H9 (cell line): ENCODE results near the gene CASP4. TPM values are rescaled to one million over a fixed set of nuclear protein-coding genes. Genes with fewer than 3 reads are reported as not detected.

Experiments
- DNase-seq: peaks from one replicate; pipeline ENCODE4 v3.0.0-alpha.2; 2017
- H2AFZ ChIP-seq: one replicate; pipeline ENCODE4 v1.6.1; 2013; ENCODE audit warnings: mild to moderate bottlenecking, low read length, control low read depth, moderate library complexity
- H2AK5ac ChIP-seq: 2 replicates; pipeline ENCODE4 v1.6.1; 2013; ENCODE audit warnings: low read length, control low read depth, mixed read lengths; ENCODE audit not compliant: insufficient read length
- H2BK120ac ChIP-seq: one replicate; pipeline ENCODE4 v1.6.1; 2013; ENCODE audit warnings: low read depth, mild to moderate bottlenecking, low read length, control low read depth, inconsistent platforms; ENCODE audit not compliant: poor library complexity, severe bottlenecking
- H2BK12ac ChIP-seq: 2 replicates; pipeline ENCODE4 v1.6.1; 2013; ENCODE audit warnings: low read length, control low read depth, mixed read lengths, low read depth; ENCODE audit not compliant: insufficient read length
- H2BK15ac ChIP-seq: 2 replicates; pipeline ENCODE4 v1.6.1; 2013; ENCODE audit warnings: low read depth, low read length, control low read depth
- H2BK20ac ChIP-seq: one replicate; pipeline ENCODE4 v1.6.1; 2013; ENCODE audit warnings: low read depth, mild to moderate bottlenecking, low read length, control low read depth, inconsistent platforms; ENCODE audit not compliant: poor library complexity, severe bottlenecking
- H2BK5ac ChIP-seq: 2 replicates; pipeline ENCODE4 v1.6.1; 2013; ENCODE audit warnings: low read length, control low read depth, mixed read lengths; ENCODE audit not compliant: insufficient read length
- H3K14ac ChIP-seq: 2 replicates; pipeline ENCODE4 v1.6.1; 2013; ENCODE audit warnings: low read length, control low read depth; ENCODE audit not compliant: insufficient read depth
- H3K18ac ChIP-seq: 2 replicates; pipeline ENCODE4 v1.6.1; 2013; ENCODE audit warnings: low read depth, mild to moderate bottlenecking, mixed read lengths, low read length, control low read depth; ENCODE audit not compliant: insufficient read length
- H3K23ac ChIP-seq: 2 replicates; pipeline ENCODE4 v1.6.1; 2013; ENCODE audit warnings: low read length, control low read depth, mixed read lengths, low read depth; ENCODE audit not compliant: insufficient read length
- H3K23me2 ChIP-seq: 2 replicates; pipeline ENCODE4 v1.6.1; 2013; ENCODE audit warnings: low read depth, mild to moderate bottlenecking, mixed read lengths, low read length, control low read depth; ENCODE audit not compliant: insufficient read length, poor library complexity, severe bottlenecking
- H3K27ac ChIP-seq: 2 replicates; pipeline ENCODE4 v1.5.1; 2013; ENCODE audit warnings: low read length, control low read depth, mixed read lengths, low read depth; ENCODE audit not compliant: insufficient read length
- H3K27me3 ChIP-seq: 2 replicates; pipeline ENCODE4 v1.6.1; 2013; ENCODE audit warnings: low read length, control low read depth, inconsistent platforms; ENCODE audit not compliant: insufficient read depth
- H3K4ac ChIP-seq: 2 replicates; pipeline ENCODE4 v1.6.1; 2013; ENCODE audit warnings: low read depth, mild to moderate bottlenecking, control low read depth, inconsistent platforms, low read length, moderate library complexity
- H3K4me1 ChIP-seq: 2 replicates; pipeline ENCODE4 v1.6.1; 2013; ENCODE audit warnings: low read length, control low read depth, inconsistent platforms; ENCODE audit not compliant: insufficient read depth
- H3K4me2 ChIP-seq: 2 replicates; pipeline ENCODE4 v1.6.1; 2013; ENCODE audit warnings: low read length, control low read depth, mixed read lengths; ENCODE audit not compliant: insufficient read length, insufficient read depth
- H3K56ac ChIP-seq: 2 replicates; pipeline ENCODE4 v1.6.1; 2013; ENCODE audit warnings: low read depth, mild to moderate bottlenecking, mixed read lengths, low read length, control low read depth; ENCODE audit not compliant: insufficient read length
- H3K79me1 ChIP-seq: 2 replicates; pipeline ENCODE4 v1.6.1; 2013; ENCODE audit warnings: low read depth, mild to moderate bottlenecking, moderate library complexity, low read length, control low read depth, inconsistent platforms; ENCODE audit not compliant: insufficient read depth, poor library complexity, severe bottlenecking
- H3K79me2 ChIP-seq: 2 replicates; pipeline ENCODE4 v1.6.1; 2013; ENCODE audit warnings: low read length, control low read depth, inconsistent platforms; ENCODE audit not compliant: insufficient read depth
- H3K9ac ChIP-seq: 2 replicates; pipeline ENCODE4 v1.6.1; 2013; ENCODE audit warnings: low read length, control low read depth, mixed read lengths; ENCODE audit not compliant: insufficient read length; ENCODE audit errors: extremely low read depth
- H3K9me3 ChIP-seq: one replicate; pipeline ENCODE4 v1.6.1; 2013; ENCODE audit warnings: low read depth, low read length, inconsistent platforms; ENCODE audit not compliant: control insufficient read depth
- H3T11ph ChIP-seq: one replicate; pipeline ENCODE4 v1.6.1; 2013; ENCODE audit warnings: mild to moderate bottlenecking, low read length, control low read depth, inconsistent platforms
- H4K20me1 ChIP-seq: one replicate; pipeline ENCODE4 v1.6.1; 2013; ENCODE audit not compliant: control insufficient read depth, insufficient read length, insufficient read depth
- H4K5ac ChIP-seq: 2 replicates; pipeline ENCODE4 v1.6.1; 2013; ENCODE audit warnings: low read depth, mild to moderate bottlenecking, mixed read lengths, low read length, control low read depth; ENCODE audit not compliant: insufficient read length
- H4K8ac ChIP-seq: replicated peaks from 2 replicates; pipeline ENCODE4 v1.6.1; 2013; ENCODE audit warnings: low read length, control low read depth, mixed read lengths, low read depth; ENCODE audit not compliant: insufficient read length
- H4K91ac ChIP-seq: 2 replicates; pipeline ENCODE4 v1.6.1; 2013; ENCODE audit warnings: low read depth, mild to moderate bottlenecking, moderate library complexity, mixed read lengths, low read length, control low read depth; ENCODE audit not compliant: insufficient read length
- H3K27ac Mint-ChIP-seq, 3 experiments: 2 replicates in 2 of 3; 3 replicates in 1 of 3; pipeline ENCODE4 v1.8.0; 2020 to 2021; ENCODE audit warnings: mixed read lengths in 3 of 3, mild to moderate bottlenecking in 1 of 3, moderate library complexity in 1 of 3
- H3K27me3 Mint-ChIP-seq: 2 replicates; pipeline ENCODE4 v1.8.0; 2021; ENCODE audit warnings: low read depth, mild to moderate bottlenecking, moderate library complexity, mixed read lengths
- H3K36me3 Mint-ChIP-seq, 3 experiments: 2 replicates in 2 of 3; 3 replicates in 1 of 3; pipeline ENCODE4 v1.8.0; 2020 to 2021; ENCODE audit warnings: low read depth in 3 of 3, mixed read lengths in 3 of 3; ENCODE audit not compliant: insufficient read depth in 1 of 3
- H3K4me1 Mint-ChIP-seq, 2 experiments: 2 replicates each; pipeline ENCODE4 v1.8.0; 2020; ENCODE audit warnings: mixed read lengths in 2 of 2
- H3K4me3 Mint-ChIP-seq, 2 experiments: 2 replicates in 1 of 2; 3 replicates in 1 of 2; pipeline ENCODE4 v1.8.0; 2020 to 2021; ENCODE audit warnings: mild to moderate bottlenecking in 2 of 2, mixed read lengths in 2 of 2, moderate library complexity in 1 of 2
- H3K9me3 Mint-ChIP-seq, 2 experiments: 2 replicates in 1 of 2; 3 replicates in 1 of 2; pipeline ENCODE4 v1.8.0; 2020; ENCODE audit warnings: mild to moderate bottlenecking in 2 of 2, mixed read lengths in 2 of 2, moderate library complexity in 1 of 2
- CTCF ChIP-seq: fragments of 200-600 bp; sonication (generic); conservative IDR thresholded peaks from 3 replicates; pipeline ENCODE4 v1.8.0; 2021; ENCODE audit warnings: antibody characterized with exemption, mild to moderate bottlenecking
- WGBS: extraction: QIAGEN DNeasy Blood & Tissue Kit; methylation state at CpG from one replicate; pipeline ENCODE4 v1.1.7; 2013; ENCODE audit warnings: missing lambda C conversion rate, low lambda C conversion rate, mixed read lengths; ENCODE audit not compliant: insufficient read length; ENCODE audit errors: extremely low coverage; 5-methylcytosine and 5-hydroxymethylcytosine counted together
- total RNA-seq: library from RNA; stranded (reverse); gene quantifications from 2 replicates; pipeline ENCODE4 v1.2.1, GENCODE V29; 2021

The CASP4 gene
- total RNA-seq, 1 experiment from 2014 or later: not detected

DNA sequence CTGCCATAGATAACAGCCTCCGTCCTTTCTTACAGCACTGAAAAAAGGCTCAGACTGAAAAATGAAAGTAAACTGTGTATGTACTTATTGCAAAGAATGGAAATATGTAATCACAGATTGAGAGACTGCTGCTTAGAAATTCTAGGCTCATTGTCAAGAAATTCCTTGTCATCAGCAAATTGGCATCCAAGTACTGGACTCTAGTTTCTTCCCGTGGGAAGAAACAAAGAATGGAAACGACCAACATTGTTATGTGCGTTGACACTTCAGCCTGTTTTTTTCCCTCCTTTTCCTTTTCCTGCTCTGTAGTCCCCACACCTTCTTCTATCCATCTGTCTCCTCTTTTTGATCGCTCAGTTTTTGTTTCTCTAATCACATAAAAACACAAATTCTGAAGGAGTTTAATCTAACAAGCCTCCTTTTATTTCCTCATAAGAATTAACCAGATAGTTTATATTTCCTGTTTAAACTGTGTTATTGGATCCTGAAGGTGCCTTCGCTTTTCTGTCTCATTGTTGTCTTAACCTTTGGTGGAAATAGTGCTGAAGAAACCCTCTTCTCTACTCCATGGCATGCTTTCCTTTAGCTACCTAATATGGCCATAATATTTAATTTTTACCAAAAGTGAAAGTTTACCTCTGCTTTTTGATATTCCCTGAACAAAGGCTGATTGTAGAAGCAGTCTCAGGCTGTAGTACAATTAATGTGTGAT is 50.1 kb downstream of the CASP4 start:
- H4K8ac ChIP-seq: no peak overlapping the region
- no peak for TF ChIP-seq CTCF
- H3K9ac ChIP-seq: no peak overlapping the region
- H3K4me1 ChIP-seq: no peaks in the 10 kb centered on the region
- no peak overlapping the region for H3K14ac ChIP-seq
- no peak overlapping the region for H2BK15ac ChIP-seq
- H3K23ac ChIP-seq: no peak overlapping the region
- no peak overlapping the region for H3K18ac ChIP-seq
- no peak overlapping the region; a peak in 1 of 7 replicates for H3K27ac Mint-ChIP-seq
- H3K4ac ChIP-seq: no peak overlapping the region
- no peaks in the 10 kb centered on the region for H3K27me3 ChIP-seq
- no peaks in the 10 kb centered on the region for H3K23me2 ChIP-seq
- H2AFZ ChIP-seq: no peak overlapping the region
- H2AK5ac ChIP-seq: no peak overlapping the region
- DNase-seq: no peak
- no peak overlapping the region for H2BK120ac ChIP-seq
- H2BK12ac ChIP-seq: no peak overlapping the region
- no peak overlapping the region for H4K5ac ChIP-seq
- H3T11ph ChIP-seq: no peak overlapping the region
- no peak overlapping the region for H2BK20ac ChIP-seq
- no peaks in the 10 kb centered on the region; a peak in 1 of 7 replicates for H3K36me3 Mint-ChIP-seq
- no peak overlapping the region for H3K56ac ChIP-seq
- no peak overlapping the region for H3K4me2 ChIP-seq
- H3K27ac ChIP-seq: no peak overlapping the region
- H3K4me3 Mint-ChIP-seq: no peak overlapping the region
- H3K9me3 ChIP-seq: no peaks in the 10 kb centered on the region
- no peak overlapping the region for H2BK5ac ChIP-seq
- no peaks in the 10 kb centered on the region for H3K79me1 ChIP-seq
- WGBS: no CpG with 5 or more reads among the region's 6 CpGs
- no peaks in the 10 kb centered on the region for H3K79me2 ChIP-seq
- H4K20me1 ChIP-seq: no peaks in the 10 kb centered on the region
- no peaks in the 10 kb centered on the region for H3K27me3 Mint-ChIP-seq
- H3K4me1 Mint-ChIP-seq: peaks cover 0 to 4% of the 10 kb centered on the region in 2 experiments; a peak in 2 of 4 replicates
- no peaks in the 10 kb centered on the region; a peak in 1 of 5 replicates for H3K9me3 Mint-ChIP-seq
- H4K91ac ChIP-seq: no peak overlapping the region
